ENCODE results near the gene HNRNPF. TPM values are rescaled to one million over a fixed set of nuclear protein-coding genes. Genes with fewer than 3 reads are reported as not detected.

The HNRNPF gene
- total RNA-seq, 4 donors from 2014 or later = 138 to 215 (median 180) TPM

- no CpG with 5 or more reads among the region's 8 CpGs for WGBS, 2 donors (ENCODE audit: low coverage in 1 of 2)
Observed at GRCh38 chr10:43344051-43344450, 64.9 kb downstream of the HNRNPF start.

GRCh38 chr10:43343126-43343525 lies 65.9 kb downstream of the HNRNPF start:
- TF ChIP-seq POLR2AphosphoS5 (IDR thresholded peaks at IDR 0.05) (no peak), EP300 (IDR thresholded peaks at IDR 0.05) (no peak), CTCF (IDR thresholded peaks at IDR 0.05) (no peak), POLR2A (IDR thresholded peaks at IDR 0.05) (no peak)
- Histone ChIP-seq H3K4me1 (peaks cover 0 to 1% (median 0%) of the 10 kb centered on the region in 3 donors), H3K27me3 (peaks cover 40% of the 10 kb centered on the region), H3K36me3 (no peaks in the 10 kb centered on the region), H3K27ac (no peak overlapping the region), H3K9me3 (no peaks in the 10 kb centered on the region), H3K4me3 (no peak overlapping the region)
- 79 to 88% methylated on average over 4 to 8 of the region's 15 CpGs for WGBS, 2 donors (ENCODE audit: low coverage in 1 of 2)
- ATAC-seq = no peak

More at GRCh38 chr10:43344051-43344450, 64.9 kb downstream of the HNRNPF start:
- H3K4me3 ChIP-seq = no peak overlapping the region
- H3K27ac ChIP-seq = no peak overlapping the region
- H3K27me3 ChIP-seq = peaks cover 30% of the 10 kb centered on the region
- H3K36me3 ChIP-seq = no peaks in the 10 kb centered on the region
- no peak for ATAC-seq
- no peaks in the 10 kb centered on the region for H3K9me3 ChIP-seq
- H3K4me1 ChIP-seq = peaks cover 0 to 5% (median 0%) of the 10 kb centered on the region in 3 donors
- no peak for TF ChIP-seq POLR2AphosphoS5 (IDR thresholded peaks at IDR 0.05)
- TF ChIP-seq EP300 (IDR thresholded peaks at IDR 0.05) = no peak
- TF ChIP-seq CTCF (IDR thresholded peaks at IDR 0.05) = no peak
- no peak for TF ChIP-seq POLR2A (IDR thresholded peaks at IDR 0.05)

- Histone ChIP-seq H3K36me3 (no peaks in the 10 kb centered on the region), H3K4me1 (no peaks in the 10 kb centered on the region), H3K27me3 (peaks cover 42% of the 10 kb centered on the region), H3K4me3 (no peak overlapping the region), H3K27ac (no peak overlapping the region), H3K9me3 (no peaks in the 10 kb centered on the region)
- ATAC-seq = no peak
- TF ChIP-seq POLR2A (IDR thresholded peaks at IDR 0.05) = no peak
- no peak for TF ChIP-seq EP300 (IDR thresholded peaks at IDR 0.05)
- no peak for TF ChIP-seq POLR2AphosphoS5 (IDR thresholded peaks at IDR 0.05)
- TF ChIP-seq CTCF (IDR thresholded peaks at IDR 0.05) = no peak
- WGBS, 2 donors (ENCODE audit: low coverage in 1 of 2) = 91% methylated on average over 27 of the region's 49 CpGs; no CpG with 5 or more reads in 1 of the 2 donors
Observed at GRCh38 chr10:43342279-43343125, 66.5 kb downstream of the HNRNPF start.

- H3K9me3 ChIP-seq = no peaks in the 10 kb centered on the region
- H3K27me3 ChIP-seq = peaks cover 42% of the 10 kb centered on the region
- H3K4me3 ChIP-seq = no peak overlapping the region
- no peaks in the 10 kb centered on the region for H3K36me3 ChIP-seq
- no peak for ATAC-seq
- H3K4me1 ChIP-seq = no peaks in the 10 kb centered on the region
- TF ChIP-seq EP300 (IDR thresholded peaks at IDR 0.05) (no peak), POLR2AphosphoS5 (IDR thresholded peaks at IDR 0.05) (no peak), POLR2A (IDR thresholded peaks at IDR 0.05) (no peak), CTCF (IDR thresholded peaks at IDR 0.05) (no peak)
- no peak overlapping the region for H3K27ac ChIP-seq
- 82 to 87% methylated on average over 6 to 7 of the region's 7 CpGs for WGBS, 2 donors (ENCODE audit: low coverage in 1 of 2)
Observed at GRCh38 chr10:43341450-43341849, 67.5 kb downstream of the HNRNPF start.

- no peaks in the 10 kb centered on the region for H3K36me3 ChIP-seq
- ATAC-seq = no peak
- peaks cover 49% of the 10 kb centered on the region for H3K27me3 ChIP-seq
- no peaks in the 10 kb centered on the region for H3K4me1 ChIP-seq
- H3K27ac ChIP-seq = no peak overlapping the region
- TF ChIP-seq CTCF (IDR thresholded peaks at IDR 0.05) (no peak), EP300 (IDR thresholded peaks at IDR 0.05) (no peak), POLR2A (IDR thresholded peaks at IDR 0.05) (no peak), POLR2AphosphoS5 (IDR thresholded peaks at IDR 0.05) (no peak)
- 56 to 62% methylated on average over 9 of the region's 9 CpGs for WGBS, 2 donors (ENCODE audit: low coverage in 1 of 2)
- no peak overlapping the region for H3K4me3 ChIP-seq
- H3K9me3 ChIP-seq = no peaks in the 10 kb centered on the region
Observed at GRCh38 chr10:43340619-43341018, 68.4 kb downstream of the HNRNPF start.

Data from gastroesophageal sphincter (tissue), 4 donors.